Fibroblast of peridontal ligament (primary cell): Measurements from ENCODE around the gene RGS6.

ENCODE experiments used
- DNase-seq: peaks from one replicate; pipeline ENCODE4 v3.0.0-alpha.2; 2010; ENCODE audit errors: extremely low read depth

Gene RGS6

DNA sequence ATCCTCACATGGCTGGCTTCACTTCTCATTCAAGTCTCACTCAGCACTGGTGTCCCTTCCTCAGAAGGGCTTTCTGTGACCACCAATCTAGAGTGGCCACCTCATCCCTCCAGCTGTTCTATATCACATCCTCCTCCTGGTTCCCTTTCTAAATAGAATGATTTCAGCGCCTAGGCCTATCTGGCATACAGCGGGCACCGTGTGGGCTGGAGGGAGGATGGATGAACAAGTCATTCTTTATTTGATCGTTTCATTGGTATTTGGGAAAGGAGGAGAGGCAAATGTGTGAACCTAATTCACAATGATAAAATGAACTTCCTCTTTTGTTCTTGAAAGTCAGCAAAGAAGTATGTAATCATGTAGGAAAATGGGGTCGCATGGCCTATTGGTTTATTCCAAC, 567.5 kb downstream of the RGS6 start:
- DNase-seq, result no peak

DNA sequence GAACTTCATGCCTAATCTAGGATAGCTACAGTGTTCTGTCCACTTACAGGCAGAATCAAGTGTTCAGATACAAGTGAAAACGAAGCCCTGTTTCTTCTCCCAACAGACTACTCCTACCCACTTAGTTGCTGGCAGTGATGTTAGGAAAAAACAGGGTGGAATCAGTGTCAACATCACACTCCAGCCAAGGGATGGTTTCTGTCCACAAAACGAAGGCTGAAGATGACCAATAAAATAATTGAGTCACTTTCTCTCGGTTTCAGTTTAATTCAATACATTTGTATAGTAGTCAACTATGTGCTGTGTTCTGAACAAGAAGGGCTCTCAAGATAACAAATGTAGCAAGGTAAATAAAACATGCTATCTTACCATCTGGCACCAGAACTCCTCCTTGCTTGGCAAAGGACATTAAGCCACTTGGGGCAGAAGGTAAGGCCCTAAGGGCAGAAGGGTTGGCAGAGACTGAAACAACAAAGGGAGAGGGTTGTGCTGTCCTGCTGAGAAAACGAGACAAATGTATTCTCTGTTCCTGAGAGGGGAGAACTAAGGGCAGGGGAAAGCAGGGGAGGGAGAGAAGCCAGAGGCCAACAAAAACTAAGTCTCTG, 568.1 kb downstream of the RGS6 start:
- DNase-seq, result no peak

DNA sequence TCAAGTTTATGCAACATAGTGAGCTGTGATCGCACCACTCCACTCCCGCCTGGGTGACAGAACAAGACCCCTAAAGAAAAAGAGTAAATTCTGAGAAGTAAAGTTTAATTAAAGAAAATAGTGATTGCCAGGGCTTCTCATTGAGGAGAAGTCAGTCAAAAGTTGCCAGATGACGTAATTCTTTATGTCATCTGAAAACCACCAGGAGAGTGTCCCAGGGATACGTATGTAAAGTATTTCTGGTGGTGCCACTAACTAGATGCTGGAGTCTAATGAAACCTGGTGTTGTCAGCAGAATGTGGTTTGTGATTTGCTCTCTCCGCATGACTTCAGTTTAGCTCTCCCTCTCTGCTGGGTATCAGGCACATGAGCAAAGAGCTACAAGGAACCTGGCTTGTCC, 569.2 kb downstream of the RGS6 start:
- DNase-seq, result no peak

DNA sequence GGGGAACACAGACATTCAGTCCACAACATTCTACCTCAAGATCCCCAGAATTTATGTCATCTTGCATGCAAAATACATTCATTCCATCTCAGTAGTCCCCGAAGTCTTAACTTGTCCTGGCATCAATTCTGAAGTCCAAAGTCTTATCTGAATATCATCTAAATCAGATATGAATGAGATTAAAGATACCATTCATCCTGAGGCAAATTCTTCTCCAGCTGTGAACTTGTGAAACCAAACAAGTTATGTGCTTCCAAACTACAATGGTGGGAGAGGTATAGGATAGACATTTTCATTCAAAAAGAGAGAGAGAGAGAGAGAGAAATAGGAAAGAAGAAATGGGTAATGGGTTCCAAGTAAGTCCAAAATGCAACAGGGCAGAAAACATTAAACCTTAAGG, 571.0 kb downstream of the RGS6 start:
- DNase-seq, result no peak

DNA sequence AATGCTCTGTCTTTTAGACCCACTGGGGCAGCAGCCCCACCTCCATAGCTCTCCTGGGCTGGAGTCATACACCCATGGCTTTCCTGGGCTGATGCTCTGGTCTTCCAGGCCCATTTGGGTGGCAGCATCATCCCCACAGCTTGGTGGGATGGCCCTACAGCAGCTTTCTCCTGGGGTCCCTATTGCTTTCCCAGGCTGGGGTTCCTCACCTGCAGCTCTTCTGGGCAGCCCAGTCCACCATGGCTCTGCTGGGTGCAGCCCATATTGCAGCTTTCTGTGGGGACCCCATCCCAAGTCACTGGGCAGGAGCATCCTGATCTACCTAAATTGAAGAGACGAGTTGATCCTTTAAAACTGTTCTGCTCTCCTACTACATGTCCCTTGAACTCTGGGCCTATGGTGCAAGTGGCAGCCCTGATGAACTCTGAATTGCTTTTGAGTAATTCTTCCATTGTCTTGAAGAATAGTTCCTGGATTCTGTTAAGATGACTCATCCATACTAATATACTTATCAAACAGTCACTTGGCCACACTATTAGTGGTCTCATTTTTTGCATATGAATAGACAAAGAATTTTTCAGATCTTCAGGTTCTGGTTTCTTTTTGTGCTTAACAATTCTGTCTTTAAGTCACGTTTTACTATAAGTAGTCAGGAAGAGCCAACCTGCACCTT, 571.6 kb downstream of the RGS6 start:
- DNase-seq, result no peak

DNA sequence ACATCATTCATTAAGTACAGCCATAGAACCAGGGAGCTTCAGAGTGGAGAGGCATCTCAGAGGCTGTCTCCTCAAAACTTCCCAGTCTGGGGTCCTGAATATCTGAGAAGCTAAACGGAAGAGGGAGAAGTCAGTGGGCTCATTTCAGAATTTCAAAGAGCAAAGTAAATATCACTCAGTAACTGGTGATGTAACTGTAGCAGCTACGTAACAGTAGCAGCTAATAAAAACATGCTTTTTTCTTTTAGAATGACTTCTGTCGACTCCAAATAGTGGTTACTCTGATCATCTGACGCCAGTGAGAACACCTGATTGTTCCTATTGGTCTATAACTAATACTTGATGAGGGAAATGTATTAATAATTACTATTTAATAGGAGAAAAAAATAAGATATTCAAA, 578.3 kb downstream of the RGS6 start:
- DNase-seq, result no peak

DNA sequence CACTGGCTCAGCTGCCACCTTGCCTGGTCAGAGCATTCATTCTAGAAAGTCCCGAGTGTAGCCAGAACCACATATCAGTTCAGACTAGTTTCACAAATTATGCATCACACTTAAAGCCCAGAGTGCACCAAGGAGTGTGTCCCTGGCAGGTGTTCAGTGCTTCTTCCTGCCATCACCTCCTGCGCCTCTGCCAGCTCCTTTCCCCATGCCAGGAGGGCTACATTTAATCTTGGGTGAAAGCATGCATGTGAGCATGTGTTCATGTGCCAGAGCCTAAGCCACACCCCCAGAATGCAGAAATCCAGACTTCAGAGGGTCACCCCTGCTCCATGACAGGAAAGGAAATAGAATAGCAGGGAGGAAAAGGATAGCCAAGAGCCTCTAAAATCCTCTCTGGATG, 580.1 kb downstream of the RGS6 start:
- DNase-seq, result no peak

DNA sequence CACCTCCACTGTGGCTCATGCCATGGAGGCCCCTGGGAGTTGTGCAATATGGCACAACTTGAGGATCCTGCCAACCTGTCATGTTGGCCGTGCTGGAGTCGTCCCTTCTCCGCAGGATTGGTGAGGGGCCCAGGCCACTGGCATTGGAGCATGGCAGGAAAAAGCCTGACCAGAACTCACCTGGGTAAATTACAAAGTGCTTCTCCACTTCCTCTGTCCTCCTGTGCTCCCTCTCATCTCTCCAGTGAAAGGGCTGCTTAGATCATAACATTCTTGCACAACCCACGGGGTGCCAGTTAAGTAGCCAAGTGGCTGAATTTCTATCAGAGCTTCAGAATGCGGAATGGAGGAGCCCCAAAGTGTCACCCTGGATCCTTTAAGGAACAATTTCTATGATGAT, 580.7 kb downstream of the RGS6 start:
- no peak for DNase-seq

DNA sequence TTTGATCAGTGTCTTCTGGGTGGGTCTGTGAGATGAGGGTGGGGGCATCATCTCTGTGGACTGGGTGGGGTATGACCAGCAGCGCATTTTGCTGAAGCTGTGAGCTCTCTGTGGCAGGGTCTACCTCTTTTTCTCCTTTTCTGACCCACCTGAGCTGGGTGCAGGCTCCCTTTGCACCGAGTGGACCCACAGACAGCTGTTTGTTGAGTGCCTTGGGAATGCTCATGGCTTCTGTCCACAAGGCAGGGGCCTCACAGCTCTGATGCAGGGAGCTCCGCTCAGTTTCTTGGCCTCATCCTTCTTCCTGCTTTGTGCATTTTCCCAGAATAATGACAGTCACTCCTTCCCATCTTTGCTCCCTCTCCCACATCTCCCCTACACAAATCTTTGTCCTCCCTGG, 581.1 kb downstream of the RGS6 start:
- no peak for DNase-seq

DNA sequence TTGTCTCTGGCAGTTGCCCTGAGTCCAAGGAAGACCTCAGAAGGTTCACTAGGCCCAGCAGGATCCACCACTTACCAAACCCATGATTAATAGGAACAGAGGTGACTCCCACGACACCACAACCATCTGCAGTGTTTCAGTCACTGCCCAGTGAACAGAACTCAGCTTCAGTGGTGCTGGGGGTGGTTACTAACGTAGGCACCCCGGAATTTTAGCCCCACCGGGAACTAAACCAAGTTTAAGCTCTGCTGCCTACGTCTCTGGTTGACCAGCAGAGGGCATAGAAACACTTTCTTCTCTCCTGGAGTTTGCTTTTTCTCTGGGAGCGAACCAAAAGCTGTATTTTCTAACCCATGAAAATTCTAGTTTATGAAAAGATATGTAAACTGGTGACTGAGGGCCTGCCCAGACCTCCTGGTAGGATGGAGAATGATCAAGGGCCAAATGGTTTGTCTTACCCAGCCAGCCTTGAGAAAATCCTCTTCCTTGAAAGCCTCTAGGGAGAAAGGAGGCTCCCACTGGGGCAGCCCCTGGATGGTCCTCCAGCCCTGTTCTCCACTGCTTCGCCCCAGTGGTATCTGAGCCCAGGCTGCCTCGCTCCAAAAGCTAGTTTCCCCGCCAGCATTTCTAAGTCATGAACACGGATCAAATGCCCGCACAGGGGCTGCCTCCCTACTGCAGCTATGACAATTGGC, 581.9 kb downstream of the RGS6 start:
- peak; percentile 81 for DNase-seq

DNA sequence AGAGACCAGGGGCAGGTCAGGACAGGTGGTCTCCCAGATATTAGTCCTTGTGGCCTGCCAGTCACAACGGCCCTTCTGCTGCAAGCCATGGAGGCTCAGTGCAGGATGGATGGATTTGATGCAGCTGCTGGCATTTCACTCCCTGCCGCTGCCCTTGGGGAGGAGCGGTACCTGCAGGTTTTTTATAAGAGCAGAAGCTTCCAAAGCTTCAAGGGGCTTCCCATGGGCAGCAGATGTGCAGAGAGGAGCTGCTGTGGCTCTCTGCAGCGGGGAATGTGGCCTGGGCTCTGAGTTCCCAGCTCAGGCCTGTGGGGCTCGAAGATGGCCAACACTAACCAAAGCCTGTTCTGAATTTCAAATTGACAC, 582.4 kb downstream of the RGS6 start:
- no peak for DNase-seq

DNA sequence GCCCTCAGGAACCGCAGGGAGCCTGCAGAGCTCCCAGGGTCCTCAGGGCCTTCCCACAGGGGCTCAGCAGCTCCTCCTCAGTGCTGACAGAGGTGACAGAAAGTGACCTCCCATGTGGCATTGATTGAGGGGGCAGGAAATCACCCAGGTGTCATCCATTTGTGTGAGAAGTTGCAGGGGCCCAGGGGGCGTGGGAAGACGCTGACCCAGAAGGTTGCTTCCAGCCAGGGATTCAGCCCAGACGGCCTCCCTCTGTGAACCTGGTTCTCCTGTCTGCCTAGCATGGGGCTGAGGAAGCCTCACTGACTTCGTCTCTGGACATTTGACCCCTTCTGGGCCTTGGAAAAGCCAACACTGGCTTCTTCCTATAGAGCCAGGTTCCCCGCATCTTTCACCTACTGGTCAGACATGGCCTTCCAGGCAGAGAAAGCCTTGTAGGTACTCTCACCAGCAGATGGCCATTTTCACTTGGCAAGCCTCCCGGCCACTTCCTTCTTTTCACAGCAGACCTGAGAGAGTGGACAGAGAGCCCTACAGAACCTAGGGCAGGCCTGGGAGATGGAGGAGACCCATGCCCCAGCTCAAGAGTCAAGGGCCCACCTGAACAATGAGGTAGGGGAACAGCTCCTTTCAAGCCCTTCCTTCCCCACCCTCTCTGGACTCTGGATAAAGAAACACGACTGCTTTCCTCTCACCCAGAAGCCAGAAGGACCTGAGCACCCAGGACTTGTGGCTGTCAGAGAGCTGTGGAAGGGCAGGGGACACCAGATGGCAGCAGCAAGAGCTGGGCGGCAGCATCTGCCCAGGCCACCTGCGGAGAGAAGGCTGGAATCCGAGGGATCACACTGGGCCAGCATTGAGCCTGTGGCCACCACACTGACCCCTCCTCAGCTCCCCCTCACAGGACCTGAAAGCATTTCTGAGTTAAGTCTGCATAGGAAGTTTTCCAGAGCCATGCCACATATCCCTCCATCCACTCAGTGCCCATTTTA, 583.8 kb downstream of the RGS6 start:
- no peak for DNase-seq

DNA sequence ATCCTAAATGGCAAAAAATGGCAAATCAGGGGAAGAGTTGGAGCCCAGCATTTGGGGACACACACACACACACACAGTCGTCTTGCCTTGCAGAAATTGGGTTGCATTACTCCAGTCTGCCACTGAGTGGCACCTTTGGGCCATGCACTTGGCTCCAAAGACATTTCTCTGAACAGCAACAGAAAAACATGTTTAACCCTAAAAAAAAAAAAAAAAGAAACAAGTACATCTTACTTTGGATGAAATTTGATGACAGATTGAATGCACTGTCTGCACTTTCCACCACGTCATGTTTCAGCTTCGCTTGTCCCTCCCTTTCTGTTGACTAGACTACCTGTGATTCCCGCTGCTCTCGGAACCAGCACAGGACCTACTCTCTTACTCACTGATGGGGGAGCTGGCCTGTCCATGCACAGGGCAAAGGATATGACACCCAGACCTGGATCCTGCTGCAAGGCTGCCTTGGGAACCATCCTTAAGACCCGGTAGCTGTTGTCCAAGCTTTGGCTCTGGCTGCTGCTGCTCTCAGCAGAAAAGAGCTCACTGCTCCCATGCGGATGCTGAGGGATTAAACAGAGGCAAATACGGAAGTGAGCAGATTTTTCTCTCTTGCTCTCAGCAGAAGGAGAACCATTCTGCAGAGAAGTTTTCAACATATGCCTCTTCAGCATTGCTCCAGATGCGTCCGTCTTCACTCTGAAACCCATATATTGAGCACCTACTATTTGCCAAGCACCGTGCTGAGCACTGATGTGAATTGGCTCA, 584.9 kb downstream of the RGS6 start:
- DNase-seq, result peak; percentile 92

DNA sequence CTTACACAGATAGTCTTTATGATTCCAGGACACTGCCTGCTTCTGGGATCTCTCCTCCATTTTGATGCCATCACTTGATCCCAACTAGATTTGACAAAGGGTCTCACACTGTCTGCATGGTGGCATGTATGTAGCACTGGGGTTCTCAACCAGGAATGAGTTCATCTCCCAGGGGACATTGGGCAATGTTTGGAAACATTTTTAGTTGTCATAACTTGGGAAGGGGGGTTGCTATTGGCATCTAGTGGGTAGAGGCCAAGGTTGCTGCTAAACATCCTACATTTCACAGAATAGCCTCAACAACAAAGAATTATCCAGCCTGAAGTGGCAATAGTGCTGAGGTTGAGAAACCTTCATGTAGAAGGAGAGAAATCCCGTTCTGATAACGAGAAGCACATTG, 585.5 kb downstream of the RGS6 start:
- peak; percentile 47 for DNase-seq

DNA sequence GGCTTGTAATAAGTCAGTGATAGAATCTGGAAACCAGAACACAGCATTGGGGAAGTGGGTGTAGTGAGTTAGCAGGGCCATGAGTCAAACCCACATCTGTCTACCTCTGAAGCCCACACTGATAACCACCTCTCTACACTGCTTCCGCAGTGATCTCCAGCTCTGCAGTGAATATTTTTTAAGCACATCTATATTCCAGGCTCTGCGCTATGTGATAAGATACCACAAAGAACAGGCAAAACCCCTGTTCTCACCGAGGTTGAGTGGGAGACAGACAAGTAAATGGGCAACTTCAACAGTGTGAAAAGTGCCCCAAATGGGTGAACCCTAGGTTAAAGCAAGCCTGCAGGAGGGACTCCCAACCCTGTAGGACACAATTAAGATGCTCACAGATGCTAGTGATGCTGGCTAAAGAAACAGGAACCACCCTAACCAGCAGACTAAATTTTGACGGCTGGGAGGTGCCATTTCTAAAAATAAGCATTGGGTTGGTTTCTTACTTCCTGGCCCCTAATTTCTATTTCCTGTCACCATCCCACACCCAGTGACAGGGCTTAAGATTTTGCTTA, 586.7 kb downstream of the RGS6 start:
- no peak for DNase-seq

DNA sequence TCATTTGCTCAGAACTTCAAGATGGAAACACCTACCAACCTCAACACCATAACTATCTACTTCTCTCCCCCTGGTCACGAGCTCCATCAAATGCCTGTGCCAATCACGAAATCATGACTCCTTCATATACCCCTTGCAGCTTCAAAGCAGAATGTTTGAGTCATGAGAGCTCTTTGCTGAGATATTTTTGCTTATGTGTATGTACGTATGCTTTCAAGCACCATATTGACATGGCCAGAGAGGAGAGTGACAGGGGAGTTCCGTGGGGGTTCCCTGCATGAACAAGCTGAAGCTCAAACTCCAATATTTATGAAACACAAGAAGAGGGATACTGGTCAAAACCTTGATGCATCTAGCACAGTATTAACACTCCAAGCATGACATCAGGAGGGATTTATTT, 587.3 kb downstream of the RGS6 start:
- DNase-seq, result no peak

DNA sequence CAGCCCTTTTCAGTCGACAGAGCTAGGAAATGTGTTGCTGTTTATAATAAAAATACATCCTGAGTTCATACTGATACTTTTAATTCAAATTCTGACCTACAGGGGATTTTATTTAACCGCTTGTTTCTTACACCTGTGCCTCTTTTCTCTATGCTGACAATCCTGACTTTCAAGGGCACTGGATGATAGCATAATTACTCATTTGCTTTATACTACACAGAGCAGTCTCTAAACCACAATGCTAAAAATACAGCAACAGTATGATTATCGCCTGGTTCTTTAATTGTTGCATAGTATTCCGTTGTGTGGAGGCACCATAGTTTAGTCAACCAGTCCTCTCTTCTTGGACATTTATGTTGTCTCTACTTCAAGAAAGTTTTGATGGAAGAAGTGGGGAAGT, 588.8 kb downstream of the RGS6 start:
- no peak for DNase-seq

DNA sequence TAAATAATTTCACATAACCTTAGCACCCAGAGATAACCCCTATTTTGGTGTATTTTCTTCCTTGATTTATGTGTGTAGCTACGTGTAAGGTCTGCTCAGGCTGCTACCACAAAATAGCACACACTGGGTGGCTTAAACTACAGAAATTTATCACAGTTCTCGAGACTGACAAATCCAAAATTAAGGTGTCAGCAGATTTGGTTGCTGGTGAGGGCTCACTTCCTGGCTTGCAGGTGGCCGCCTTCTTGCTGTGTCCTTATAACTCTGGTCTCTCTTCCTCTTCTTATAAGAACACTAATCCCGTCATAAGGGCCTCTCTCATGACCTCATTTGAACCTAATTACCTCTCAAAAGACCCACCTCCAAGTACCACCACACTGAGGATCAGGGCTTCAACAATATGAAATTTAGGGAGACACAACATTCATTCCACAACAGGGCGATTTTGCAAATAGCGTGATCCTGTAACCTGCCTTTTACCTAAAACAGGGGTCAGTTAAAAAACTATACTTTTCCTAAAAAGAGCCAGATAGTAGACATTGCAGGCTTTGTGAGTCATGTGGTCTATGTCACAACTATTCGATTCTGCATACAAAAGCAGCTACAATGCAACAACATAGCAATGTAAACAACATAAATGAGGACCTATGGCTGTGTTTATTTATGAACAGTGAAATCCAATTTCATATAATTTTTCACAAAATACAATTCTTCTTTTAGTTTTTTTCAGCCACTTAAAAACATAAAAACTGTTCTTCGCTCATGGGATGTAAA, 589.9 kb downstream of the RGS6 start:
- DNase-seq, result no peak

DNA sequence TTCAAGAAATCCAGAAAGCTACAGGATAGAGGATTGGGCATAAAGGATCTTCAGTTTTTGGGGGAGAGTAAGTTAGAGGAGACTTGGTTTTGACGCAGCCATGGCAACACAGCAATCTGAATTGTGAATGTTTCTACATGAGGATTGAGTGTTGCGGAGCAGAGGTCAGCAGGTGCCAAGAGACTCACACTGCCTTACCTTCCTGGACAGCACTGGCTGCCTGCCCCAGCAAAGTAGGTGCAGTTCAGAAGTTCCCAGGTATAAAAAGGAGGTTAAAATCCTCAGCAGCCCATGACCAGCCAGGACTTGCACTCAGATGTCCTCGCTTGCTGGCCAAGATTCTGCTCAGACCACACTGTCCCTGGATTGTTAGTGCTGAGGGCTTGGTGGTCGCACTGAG, 590.6 kb downstream of the RGS6 start:
- no peak for DNase-seq
